Smooth muscle cell of the brain vasculature (primary cell): ENCODE data around the gene PRRC2B.
"Not testable (repeated sequence)": the region's sequence is repeated elsewhere in the genome, so short reads cannot be mapped to it uniquely, and the experiment has no call there.

Experiments used
- DNase-seq: peaks from one replicate; pipeline ENCODE4 v3.0.0-alpha.2; 2012; ENCODE audit warnings: low read depth, low spot score

PRRC2B gene

DNA sequence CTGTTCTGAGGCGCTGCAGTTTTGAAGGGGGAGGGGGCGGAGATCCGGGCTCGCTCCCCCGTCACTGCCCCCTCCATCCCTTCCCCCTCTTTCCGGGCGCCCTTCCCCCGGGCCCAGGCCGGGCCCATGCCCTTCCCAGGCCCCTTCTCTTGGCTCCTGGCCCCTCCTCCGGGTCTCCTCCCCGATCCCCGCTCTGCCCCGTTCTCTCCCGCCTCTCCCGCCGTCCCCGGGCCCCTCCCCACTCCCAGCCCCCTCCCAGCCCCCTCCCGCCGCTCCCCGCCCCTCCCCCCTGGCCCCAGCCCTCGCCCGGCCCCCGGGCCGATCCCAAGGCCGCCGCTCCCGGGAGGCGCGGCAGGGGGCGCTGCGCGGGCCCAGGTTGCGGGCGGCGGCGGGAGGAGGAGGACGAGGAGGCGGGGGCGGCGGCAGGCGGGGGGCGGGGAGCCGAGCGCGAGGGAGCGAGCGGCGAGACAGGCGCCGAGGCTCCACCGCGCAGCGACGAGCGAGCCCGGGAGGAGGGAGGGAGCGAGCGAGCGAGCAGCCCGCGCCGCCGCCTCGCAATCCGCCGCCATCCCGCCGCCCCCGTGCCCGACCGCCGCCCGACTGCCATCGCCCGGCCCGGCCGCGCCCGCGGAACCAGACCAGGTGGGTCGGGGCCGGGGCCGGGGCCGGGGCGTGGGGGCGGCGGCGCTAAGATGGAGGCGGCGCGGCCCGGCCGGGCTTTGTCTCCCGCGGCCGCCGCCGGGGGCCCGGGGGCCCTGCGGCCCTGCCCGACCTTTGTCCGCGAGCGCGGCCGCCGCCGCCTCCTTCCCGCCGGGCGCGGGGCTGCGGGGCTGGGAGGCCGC, at the start of gene PRRC2B:
Gene PRRC2B, plus strand, starts transcription at position 465 of the 842 bp plus-strand sequence. CDS start 36,059 bp downstream, outside the sequence.
- DNase-seq: no peak

DNA sequence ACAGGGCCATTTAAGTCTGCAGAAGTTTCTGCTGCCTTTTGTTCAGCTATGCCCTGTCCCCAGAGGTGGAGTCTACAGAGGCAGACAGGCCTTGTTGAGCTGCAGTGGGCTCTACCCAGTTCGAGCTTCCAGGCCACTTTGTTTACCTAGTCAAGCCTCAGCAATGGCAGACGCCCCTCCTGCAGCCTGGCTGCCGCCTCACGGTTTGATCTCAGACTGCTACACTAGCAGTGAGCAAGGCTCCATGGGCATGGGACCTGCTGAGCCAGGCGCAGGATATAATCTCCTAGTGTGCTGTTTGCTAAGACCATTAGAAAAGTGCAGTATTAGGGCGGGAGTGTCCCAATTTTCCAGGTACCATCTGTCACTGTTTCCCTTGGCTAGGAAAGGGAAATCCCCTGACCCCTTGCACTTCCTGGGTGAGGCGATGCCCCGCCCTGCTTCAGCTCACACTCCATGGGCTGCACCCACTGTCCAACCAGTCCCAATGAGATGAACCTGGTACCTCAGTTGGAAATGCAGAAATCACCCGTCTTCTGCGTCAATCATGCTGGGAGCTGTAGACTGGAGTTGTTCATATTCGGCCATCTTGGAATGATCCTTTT, 48.9 kb upstream of the PRRC2B start:
- not testable (repeated sequence) for DNase-seq

DNA sequence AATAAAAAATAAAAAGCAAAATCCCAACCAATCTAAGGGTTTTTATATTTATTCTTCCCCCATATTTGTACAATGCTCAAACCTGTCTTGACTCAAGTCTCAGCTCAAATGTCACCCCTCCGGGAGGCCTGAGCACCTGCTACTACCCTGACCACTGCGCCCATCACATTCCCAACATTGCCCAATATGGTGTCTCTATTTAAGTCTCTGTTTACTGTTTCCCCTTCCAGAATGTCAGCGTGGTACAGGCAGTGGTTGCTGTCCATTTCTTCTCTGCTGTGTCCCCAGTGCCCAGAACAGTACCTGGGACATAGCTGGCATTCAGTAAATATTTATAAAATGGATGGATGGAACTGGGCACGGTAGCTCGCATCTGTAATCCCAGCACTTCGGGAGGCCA, 47.3 kb upstream of the PRRC2B start:
- no peak for DNase-seq

DNA sequence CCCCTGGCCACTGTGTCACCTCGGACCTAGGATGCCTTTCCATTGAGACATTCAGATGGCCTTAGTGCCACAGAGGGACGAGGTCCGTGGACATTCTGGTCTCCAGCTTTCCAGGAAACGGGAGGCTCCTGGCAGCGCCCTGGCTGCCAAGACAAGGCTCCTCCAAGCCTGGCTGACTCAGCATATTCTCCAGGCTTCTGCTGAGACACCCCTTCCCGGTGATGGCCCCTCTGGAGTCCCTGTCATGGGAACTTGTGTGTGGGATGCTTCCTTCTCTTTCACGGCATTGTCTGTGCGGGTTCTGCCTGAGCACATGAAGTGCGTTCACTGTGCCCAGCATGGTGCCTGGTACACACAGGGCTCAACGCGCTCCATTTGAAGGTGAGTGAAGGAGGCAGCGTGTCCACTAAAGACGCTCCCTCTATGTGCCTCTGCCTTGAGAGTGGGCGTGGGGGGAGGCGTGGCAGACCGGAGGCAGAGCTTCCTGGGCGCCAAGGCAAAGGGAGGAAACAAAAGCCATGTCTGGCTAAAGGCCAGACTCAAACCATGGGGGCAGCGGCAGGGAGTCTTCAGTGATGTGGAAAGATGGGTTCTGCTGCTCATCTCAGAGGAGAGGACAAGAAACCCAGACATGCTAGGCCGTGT, 46.4 kb upstream of the PRRC2B start:
- DNase-seq: no peak

DNA sequence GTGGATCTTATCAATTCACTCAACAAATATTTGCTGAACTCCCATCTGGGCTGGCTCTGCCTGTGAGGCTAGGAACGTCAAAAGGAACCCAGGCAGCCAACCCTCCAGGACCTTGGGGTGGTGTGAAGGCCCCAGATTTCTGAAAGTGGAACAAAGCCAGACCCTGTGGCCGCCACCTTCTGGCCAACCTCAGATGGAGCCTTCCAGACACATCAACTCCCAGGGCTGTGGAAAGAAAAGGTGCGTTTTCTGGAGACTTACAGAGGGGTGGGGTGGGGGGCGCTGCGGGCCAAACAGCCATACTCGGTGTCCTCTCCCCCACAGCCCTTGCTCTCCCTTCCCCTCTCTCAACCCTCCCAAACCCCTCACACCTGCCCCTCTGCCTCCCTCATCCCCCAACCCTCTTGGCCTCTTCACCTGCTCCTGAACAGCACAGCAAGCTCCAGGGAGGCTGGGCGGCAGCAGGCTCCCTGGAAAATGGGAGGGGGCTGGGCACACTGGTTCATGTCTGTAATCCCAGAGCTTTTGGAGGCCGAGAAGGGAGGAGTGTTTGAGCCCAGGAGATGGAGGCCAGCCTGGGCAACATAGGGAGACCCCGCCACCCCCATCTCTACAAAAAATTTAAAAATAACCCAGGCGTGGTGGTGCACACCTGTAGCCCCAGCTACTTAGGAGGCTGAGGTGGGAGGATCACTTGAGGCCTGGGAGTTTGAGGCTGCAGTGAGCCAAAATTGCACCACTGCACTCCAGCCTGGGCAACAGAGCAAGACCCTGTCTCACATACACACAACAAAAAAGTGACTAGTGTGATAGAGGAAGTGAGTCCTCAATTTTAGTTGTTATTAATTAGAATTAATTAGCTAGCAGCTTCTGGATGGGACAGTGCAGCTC, 45.0 kb upstream of the PRRC2B start:
- DNase-seq: no peak

DNA sequence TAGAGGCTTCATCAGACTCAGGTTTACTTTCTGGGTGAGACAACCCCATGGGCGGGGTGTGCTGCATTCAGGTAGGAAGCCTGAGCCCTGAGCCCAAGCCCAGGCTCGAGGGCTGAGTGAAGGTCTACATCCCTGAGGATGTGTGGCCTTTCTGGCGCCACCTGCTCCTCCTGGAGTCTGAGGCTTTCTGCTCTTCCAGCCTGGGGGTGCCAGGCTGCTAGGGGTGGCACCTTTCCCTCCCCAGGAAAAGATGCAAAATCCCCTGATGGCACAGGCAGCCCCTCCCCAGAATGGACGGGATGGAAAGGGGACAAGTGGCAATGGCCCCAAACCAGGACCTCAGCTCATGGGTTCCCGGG, 44.4 kb upstream of the PRRC2B start:
- DNase-seq: no peak

DNA sequence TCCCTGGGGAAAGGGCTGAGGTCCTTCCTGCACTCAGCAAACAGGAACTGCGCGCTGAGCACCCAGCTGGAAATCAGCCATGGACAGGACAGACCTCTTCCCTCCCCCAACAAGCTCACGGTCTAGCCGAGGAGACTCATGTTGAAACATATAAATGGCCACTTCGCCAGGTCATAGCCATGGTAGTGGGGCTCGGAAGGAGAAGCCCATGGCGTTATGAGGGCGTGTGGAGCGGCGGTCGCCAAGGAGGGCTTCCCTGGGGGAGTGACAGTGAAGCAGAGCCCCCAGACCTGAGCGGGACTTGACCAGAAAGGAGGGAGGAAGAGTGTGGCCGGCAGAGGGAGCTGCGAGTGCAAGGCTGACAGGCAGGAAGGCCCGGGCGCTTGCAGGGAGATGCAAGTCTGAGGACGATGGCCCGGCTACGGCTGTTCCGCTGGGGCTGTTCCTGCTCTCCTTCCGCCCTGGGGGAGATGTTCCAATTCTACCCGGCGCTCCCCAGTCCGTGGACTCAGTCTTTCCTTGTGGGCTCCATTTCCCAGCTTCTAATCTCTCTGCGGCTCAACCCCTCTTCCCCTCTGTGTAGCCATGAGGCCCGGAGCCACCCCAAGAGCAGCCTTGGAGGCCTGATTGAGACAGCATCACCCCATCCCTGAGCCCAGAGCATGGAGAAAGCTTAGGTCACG, 43.9 kb upstream of the PRRC2B start:
- no peak for DNase-seq

DNA sequence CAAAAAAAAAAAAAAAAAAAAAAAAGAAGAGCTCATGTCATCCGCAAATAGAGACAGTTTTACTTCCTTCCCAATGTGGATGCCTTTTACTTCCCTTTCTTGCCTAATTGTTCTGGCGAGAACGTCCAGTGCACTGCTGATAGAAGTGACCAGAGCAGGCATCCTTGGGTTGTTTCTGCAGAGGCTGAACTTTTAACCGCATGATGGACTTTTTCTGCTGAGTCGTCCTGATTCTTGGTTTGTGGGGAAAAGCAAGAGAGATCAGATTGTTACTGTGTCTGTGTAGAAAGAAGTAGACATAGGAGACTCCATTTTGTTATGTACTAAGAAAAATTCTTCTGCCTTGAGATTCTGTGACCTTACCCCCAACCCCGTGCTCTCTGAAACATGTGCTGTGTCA, 37.4 kb upstream of the PRRC2B start:
- DNase-seq: not testable (repeated sequence)

DNA sequence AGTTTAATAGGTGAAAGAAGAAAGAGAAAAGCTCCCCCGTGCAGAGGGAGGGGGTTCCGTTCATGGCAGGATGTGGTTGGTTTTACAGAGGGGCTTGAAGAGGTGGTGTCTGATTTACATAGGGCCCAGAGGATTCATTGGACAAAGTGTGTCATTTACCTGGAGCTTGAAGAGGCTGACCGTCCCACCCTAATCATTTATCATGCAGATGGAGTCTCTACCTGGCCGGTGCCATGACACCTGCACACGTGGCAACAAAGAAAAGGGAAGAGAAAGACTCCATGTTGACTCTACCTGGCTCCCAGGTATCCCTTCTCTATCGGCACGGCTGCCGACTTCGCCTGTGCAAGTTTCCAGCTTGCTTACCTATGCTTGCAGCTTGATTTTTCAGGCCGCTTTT, 35.3 kb upstream of the PRRC2B start:
- DNase-seq: no peak

DNA sequence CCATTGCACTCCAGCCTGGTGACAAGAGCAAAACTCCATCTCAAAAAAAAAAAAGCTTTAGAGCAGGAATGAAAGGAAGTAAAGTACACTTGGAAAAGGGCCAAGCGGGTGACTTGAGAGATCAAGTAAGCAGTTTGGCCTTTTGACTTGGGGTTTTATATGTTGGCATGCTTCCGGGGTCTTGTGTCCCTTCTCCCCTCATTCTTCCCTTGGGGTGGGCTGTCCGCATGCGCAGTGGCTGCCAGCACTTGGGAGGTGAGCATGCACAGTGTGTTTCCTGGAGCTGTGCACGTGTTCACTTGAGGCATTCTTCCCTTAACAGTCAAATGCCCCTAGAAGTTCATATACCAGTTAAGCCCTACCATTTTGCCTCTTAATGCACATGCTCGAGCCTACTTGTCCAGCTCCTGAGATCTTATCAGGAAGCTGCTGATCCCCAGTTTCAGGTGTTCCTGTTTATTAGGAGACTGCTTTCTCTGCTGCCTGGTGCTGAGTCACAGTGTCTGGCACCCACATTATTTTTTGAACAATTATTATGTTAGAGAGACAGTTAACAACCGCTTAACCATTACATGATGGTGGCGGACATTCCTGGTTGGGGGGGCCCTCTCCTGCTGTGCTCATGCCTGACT, 32.6 kb upstream of the PRRC2B start:
- DNase-seq: no peak

DNA sequence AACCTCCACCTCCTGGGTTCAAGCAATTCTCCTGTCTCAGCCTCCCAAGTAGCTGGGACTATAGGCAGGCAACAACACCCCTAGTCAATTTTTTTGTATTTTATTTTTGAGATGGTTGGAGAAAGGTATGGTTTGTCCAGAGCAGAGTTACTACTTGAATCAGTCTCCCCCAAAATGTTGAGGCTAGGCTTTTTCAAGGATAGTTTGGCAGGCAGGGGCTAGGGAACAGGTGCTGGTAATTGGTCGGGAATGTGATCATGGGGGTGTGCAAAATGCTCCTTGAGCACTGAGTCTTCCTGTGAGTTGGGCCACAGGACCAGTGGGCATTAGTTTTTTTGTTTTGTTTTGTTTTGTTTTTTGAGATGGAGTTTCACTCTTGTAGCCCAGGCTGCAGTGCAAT, 28.3 kb upstream of the PRRC2B start:
- no peak for DNase-seq

DNA sequence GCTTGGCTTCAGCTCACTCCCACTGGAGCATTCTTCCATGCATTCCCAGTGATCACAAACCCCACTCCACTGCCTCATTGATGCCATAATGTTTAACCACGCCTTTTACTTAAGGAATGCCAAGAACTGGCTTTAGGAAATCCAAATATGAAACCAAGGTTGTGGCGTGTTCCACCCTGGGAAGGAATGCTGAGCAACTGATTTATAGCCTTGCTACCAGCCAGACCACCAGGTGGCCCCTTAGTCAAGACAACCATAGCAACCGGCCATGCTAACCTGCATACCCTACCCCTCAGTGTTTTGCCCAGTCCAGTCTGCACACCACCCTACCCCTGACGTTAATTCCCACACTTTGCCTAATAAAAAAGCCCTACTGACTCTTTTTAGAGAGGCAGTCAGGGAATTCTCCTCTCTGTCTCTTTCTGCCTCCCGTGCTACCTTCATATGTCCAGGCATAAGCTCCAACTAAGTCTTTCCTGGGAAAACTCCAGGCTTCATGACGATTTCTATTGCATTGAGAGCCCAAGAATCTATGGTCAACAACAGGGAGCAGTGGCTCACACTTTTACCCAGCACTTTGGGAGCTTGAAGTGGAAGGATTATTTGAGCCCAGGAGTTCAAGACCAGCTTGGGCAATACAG, 27.0 kb upstream of the PRRC2B start:
- DNase-seq: no peak

DNA sequence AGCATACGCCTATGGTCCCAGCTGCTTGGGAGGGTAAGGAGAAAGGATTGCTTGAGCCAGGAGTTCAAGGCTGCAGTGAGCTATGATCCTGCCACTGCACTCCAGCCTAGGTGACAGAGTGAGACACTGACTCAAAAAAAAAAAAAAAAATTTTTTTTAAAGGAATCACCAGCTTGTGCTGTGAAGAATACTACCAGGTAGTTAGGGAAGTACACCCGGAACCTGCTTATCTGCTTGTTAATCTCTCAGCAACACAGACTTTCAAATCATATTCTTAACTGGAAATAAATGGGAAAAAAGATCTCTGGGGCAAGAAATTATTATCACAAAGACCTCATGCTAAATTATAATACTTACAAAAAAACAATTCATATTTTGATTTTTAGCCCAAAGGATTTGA, 26.4 kb upstream of the PRRC2B start:
- DNase-seq: no peak

DNA sequence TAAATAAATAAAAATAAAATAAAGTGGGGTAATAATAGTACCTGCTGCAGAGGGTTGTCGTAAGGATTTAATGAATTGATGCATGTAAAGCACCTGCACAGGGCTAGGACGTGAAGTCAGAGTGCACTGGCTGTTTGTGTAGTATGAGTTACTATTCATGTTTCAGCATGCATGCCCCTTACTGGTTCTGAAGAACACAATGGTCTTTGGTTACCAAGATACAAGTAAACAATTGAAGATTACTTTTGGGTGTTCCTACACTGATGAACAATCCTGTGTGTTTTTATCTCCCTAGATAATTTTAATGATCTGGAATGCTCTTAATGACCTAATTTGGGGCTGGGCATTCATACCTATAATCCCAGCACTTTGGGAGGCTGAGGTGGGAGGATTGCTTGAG, 23.2 kb upstream of the PRRC2B start:
- no peak for DNase-seq

DNA sequence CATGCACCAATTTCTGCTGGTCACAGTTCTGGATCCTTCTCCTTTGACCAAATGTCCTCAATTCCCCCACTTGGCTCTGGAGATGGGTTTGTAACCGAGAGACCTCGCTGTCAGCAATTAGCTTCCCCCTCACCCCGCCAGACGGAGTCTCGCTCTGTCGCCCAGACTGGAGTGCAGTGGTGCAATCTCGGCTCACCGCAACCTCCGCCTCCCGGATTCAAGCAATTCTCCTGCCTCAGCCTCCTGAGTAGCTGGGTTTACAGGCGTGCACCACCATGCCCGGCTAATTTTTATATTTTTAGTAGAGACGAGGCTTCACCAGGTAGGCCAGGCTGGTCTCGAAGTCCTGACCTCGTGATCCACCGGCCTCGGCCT, 21.3 kb upstream of the PRRC2B start:
- DNase-seq: not testable (repeated sequence)

DNA sequence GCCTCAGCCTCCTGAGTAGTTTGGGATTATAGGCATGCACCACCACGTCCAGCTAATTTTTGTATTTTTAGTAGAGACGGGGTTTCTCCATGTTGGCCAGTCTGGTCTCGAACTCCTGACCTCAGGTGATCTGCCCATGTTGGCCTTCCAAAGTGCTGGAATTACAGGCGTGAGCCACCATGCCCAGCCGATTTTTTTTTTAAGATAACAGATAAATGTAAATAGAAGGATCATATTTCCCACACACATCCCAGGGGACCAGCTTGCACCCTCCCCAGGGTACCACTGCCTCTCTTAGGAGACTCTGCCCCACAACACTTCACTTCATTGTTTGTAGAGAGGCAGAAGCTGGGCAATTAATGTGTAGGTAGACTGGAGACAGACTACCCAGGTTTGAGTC, 19.2 kb upstream of the PRRC2B start:
- not testable (repeated sequence) for DNase-seq

DNA sequence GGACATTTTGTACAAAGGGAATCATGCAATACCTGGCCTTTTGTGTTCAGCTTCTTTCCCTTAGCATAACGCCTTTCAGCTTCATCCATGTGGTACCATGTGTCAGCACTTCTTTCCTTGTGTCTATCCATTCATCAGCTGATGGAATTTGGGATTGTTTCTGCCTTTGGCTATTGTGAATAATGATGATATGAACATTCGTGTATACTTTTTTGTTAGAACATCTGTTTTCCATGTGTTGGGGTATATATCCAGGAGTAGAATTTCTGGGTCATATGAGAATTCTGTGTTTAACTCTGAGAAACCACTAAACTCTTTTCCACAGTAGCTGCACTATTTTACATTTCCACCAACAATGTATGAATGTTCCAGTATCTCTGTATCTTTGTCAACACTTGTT, 14.8 kb upstream of the PRRC2B start:
- DNase-seq: no peak

DNA sequence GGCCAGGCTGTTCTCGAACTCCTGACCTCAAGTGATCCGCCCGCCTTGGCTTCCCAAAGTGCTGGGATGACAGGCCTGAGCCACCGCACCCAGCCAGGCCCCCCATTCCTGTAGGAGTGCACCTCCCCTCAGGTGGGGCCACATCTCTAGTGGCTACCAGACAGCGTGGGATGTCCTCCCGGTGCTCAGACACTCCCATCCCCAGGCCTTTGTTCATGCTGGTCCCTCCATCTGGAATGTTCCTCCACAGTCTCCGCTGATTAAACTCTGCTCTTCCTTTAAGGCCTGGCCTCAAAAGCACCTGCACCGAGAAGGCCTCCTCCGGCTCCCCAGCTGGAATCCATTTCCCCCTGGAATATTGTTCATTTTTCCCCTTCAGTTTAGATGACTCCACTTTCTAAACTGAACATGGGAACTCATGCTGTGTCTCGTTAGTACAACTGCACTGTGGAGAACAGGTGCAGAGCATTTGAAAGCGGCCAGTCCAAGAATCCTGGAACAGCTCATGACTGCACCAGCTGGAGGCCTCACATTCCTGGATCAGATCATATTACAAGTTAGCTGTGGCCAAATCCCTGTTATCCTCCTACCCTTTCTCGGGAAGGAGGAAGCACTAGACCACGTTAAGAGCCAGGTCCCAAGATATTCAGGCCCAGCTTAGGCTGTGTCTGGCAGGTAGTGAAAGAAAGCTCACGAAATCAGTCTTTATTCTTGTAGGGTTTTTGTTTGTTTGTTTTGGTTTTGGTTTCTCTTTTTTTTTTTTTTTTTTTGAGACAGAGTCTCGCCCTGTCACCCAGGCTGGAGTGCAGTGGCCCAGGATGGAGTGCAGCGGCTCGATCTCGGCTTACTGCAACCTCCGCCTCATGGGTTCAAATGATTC, 10.8 kb upstream of the PRRC2B start:
- no peak for DNase-seq

DNA sequence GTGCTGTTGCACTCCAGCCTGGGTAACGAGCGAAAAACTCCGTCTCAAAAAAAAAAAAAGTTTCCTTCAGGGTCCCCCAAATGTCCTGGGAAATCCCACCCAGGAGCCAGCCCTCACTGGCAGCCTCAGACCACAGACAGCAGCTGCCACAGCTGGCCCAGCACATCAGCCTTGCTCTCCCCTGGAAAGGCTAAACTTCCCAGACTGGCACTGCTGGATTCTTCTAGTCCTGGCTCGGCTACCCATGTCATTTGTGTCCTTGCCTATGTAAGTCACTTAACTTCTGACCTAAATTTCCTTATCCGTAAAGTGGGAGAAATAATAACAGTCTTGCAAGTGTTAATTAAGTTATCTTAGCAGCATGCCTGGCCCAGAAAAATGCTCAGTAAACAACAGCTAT, 8.6 kb upstream of the PRRC2B start:
- DNase-seq: no peak
